ENCODE measurements around the gene IL18RAP. TPM values are rescaled to one million over a fixed set of nuclear protein-coding genes. Genes with fewer than 3 reads are reported as not detected.

IL18RAP gene
- polyA plus RNA-seq, 1 donor from 2014 or later = not detected

GRCh38 chr2:102423368-102423767 lies 408 bp downstream of the IL18RAP start:
- Histone ChIP-seq H3K9ac (ENCODE audit: low read length) (no peak overlapping the region), H3K27ac (ENCODE audit: low read length) (no peak overlapping the region), H3K4me2 (ENCODE audit: low read length) (no peak overlapping the region), H3K4me3 (ENCODE audit: low read length) (no peak overlapping the region), H3K79me2 (replicated peaks; ENCODE audit: insufficient read depth, low read length) (no peaks in the 10 kb centered on the region), H3F3A (ENCODE audit: insufficient read depth, low read length, poor library complexity, severe bottlenecking) (no peaks in the 10 kb centered on the region), H3K9me3 (ENCODE audit: low read length) (no peaks in the 10 kb centered on the region), H4K20me1 (ENCODE audit: insufficient read depth) (no peaks in the 10 kb centered on the region), H2AFZ (ENCODE audit: low read depth, low read length) (no peak overlapping the region), H3K36me3 (ENCODE audit: insufficient read depth, low read length) (no peaks in the 10 kb centered on the region), H3K27me3 (ENCODE audit: insufficient read depth, low read depth, low read length) (no peaks in the 10 kb centered on the region), H3K9me2 (ENCODE audit: insufficient read depth, low read length) (no peaks in the 10 kb centered on the region)
- TF ChIP-seq SMC3 (conservative IDR thresholded peaks at IDR 0.05; ENCODE audit: poor library complexity) (no peak), TAF1 (IDR thresholded peaks at IDR 0.05; ENCODE audit: low read depth) (no peak), EP300 (conservative IDR thresholded peaks at IDR 0.05; ENCODE audit: poor library complexity, severe bottlenecking) (no peak), EZH2 (IDR thresholded peaks at IDR 0.05; ENCODE audit: borderline replicate concordance, insufficient read depth, low read length, poor library complexity, severe bottlenecking) (no peak), REST (IDR thresholded peaks at IDR 0.05; ENCODE audit: borderline replicate concordance) (no peak), RAD21 (conservative IDR thresholded peaks at IDR 0.05) (no peak), POLR2AphosphoS5 (IDR thresholded peaks at IDR 0.05) (no peak), CTCF (IDR thresholded peaks at IDR 0.05; ENCODE audit: poor library complexity, severe bottlenecking) (no peak)

GRCh38 chr2:102424754-102425153 lies 1.8 kb downstream of the IL18RAP start:
- Histone ChIP-seq H3K9ac (ENCODE audit: low read length) (no peak overlapping the region), H3K9me3 (ENCODE audit: low read length) (no peaks in the 10 kb centered on the region), H3F3A (ENCODE audit: insufficient read depth, low read length, poor library complexity, severe bottlenecking) (no peaks in the 10 kb centered on the region), H3K27me3 (ENCODE audit: insufficient read depth, low read depth, low read length) (no peaks in the 10 kb centered on the region), H3K79me2 (replicated peaks; ENCODE audit: insufficient read depth, low read length) (no peaks in the 10 kb centered on the region), H4K20me1 (ENCODE audit: insufficient read depth) (no peaks in the 10 kb centered on the region), H3K4me3 (ENCODE audit: low read length) (no peak overlapping the region), H3K27ac (ENCODE audit: low read length) (no peak overlapping the region), H3K9me2 (ENCODE audit: insufficient read depth, low read length) (no peaks in the 10 kb centered on the region), H3K4me2 (ENCODE audit: low read length) (no peak overlapping the region), H2AFZ (ENCODE audit: low read depth, low read length) (no peak overlapping the region), H3K36me3 (ENCODE audit: insufficient read depth, low read length) (no peaks in the 10 kb centered on the region)
- TF ChIP-seq MXI1 (conservative IDR thresholded peaks at IDR 0.05; ENCODE audit: poor library complexity, severe bottlenecking) (no peak), SMC3 (conservative IDR thresholded peaks at IDR 0.05; ENCODE audit: poor library complexity) (no peak), EP300 (conservative IDR thresholded peaks at IDR 0.05; ENCODE audit: poor library complexity, severe bottlenecking) (no peak), RAD21 (conservative IDR thresholded peaks at IDR 0.05) (no peak), CTCF (IDR thresholded peaks at IDR 0.05; ENCODE audit: poor library complexity, severe bottlenecking) (no peak), POLR2AphosphoS5 (IDR thresholded peaks at IDR 0.05) (no peak), EZH2 (IDR thresholded peaks at IDR 0.05; ENCODE audit: borderline replicate concordance, insufficient read depth, low read length, poor library complexity, severe bottlenecking) (no peak), REST (IDR thresholded peaks at IDR 0.05; ENCODE audit: borderline replicate concordance) (no peak)

All from neural cell (in vitro differentiated cells).